Mammary epithelial cell (primary cell): ENCODE results near the gene OLFM1.

Source experiments
- EZH2 ChIP-seq: IDR thresholded peaks from 2 replicates; pipeline ENCODE4 v1.6.1; 2012; ENCODE audit warnings: low read length, inconsistent platforms, borderline replicate concordance
- TF ChIP-seq, protein P1 (sequence below), 2 donors: IDR thresholded peaks in 1 of 2; conservative IDR thresholded peaks in 1 of 2; 2 replicates each; pipeline ENCODE4 v1.5.1; 2011 to 2012; ENCODE audit warnings: inconsistent platforms in 2 of 2, low read length in 2 of 2, mild to moderate bottlenecking in 2 of 2, control low read depth in 1 of 2, low read depth in 1 of 2; ENCODE audit not compliant: insufficient read depth in 1 of 2; ENCODE audit errors: extremely low read depth in 1 of 2

DNA sequence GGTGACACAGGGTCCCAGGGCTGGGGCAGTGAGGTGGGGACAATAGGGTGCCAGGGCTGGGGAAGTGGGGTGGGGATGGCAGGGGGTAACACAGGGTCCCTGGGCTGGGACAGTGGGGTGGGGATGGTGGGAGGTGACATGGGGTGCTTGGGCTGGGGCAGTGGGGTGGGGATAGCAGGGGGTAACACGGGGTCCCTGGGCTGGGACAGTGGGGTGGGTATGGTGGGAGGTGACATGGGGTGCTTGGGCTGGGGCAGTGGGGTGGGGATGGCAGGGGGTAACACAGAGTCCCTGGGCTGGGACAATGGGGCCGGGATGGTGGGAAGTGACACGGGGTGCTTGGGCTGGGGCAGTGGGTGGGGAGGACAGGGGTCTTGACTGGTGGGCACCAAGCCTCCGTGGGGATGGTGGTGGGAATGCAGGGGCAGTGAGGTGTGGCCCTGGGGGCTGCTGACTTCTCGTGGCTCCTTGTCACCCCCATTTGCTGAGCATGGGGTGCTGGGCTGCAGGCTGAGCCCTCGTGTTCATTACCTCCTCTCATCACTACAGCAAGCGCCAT lies 41.7 kb downstream of the OLFM1 start:
- no peak for TF ChIP-seq EZH2
- TF ChIP-seq, protein P1, sequence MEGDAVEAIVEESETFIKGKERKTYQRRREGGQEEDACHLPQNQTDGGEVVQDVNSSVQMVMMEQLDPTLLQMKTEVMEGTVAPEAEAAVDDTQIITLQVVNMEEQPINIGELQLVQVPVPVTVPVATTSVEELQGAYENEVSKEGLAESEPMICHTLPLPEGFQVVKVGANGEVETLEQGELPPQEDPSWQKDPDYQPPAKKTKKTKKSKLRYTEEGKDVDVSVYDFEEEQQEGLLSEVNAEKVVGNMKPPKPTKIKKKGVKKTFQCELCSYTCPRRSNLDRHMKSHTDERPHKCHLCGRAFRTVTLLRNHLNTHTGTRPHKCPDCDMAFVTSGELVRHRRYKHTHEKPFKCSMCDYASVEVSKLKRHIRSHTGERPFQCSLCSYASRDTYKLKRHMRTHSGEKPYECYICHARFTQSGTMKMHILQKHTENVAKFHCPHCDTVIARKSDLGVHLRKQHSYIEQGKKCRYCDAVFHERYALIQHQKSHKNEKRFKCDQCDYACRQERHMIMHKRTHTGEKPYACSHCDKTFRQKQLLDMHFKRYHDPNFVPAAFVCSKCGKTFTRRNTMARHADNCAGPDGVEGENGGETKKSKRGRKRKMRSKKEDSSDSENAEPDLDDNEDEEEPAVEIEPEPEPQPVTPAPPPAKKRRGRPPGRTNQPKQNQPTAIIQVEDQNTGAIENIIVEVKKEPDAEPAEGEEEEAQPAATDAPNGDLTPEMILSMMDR (conservative IDR thresholded peaks at IDR 0.05 in 1 of 2, IDR thresholded peaks at IDR 0.05 in 1 of 2; ENCODE audit: extremely low read depth in 1 of 2, insufficient read depth in 1 of 2, low read depth in 1 of 2, low read length in 2 of 2) = no peak
